Mesenteric fat pad (tissue), 1 donor: ENCODE data around the gene NFIL3. TPM values are rescaled to one million over a fixed set of nuclear protein-coding genes. Genes with fewer than 3 reads are reported as not detected.

Experiments
- DNase-seq: peaks from one replicate; pipeline ENCODE4 v3.0.0-alpha.2; 2020; ENCODE audit warnings: low spot score
- total RNA-seq: library from RNA; stranded (reverse); fragmentation: NEBNext Ultra II Directional; extraction: Animal tissue kit (Norgen Biotek cat#: 25700); gene quantifications from one replicate; pipeline ENCODE4 v1.2.1, GENCODE V29; 2021
- donor health status: DM: yes; HTN: yes; CAD: no.

Gene NFIL3
- total RNA-seq, 1 donor from 2014 or later, result 179 TPM

- no peak for DNase-seq
These were observed 597 bp downstream of the NFIL3 start for GRCh38 chr9:91422758-91423711.

- DNase-seq, result no peak
These were observed 1.5 kb downstream of the NFIL3 start for GRCh38 chr9:91421971-91422757.

- no peak for DNase-seq
These were observed 2.4 kb downstream of the NFIL3 start for GRCh38 chr9:91421128-91421765.

- no peak for DNase-seq
These were observed 3.0 kb downstream of the NFIL3 start for GRCh38 chr9:91420501-91421127.

GRCh38 chr9:91419222-91420191 lies 4.1 kb downstream of the NFIL3 start:
- DNase-seq, result no peak

- no peak for DNase-seq
These were observed 5.4 kb downstream of the NFIL3 start for GRCh38 chr9:91418215-91418610.

- DNase-seq, result no peak
These were observed 5.9 kb downstream of the NFIL3 start for GRCh38 chr9:91417602-91418214.

- DNase-seq, result no peak
These were observed 7.4 kb downstream of the NFIL3 start for GRCh38 chr9:91416096-91416712.

- no peak for DNase-seq
These were observed 8.3 kb downstream of the NFIL3 start for GRCh38 chr9:91415290-91415689.

GRCh38 chr9:91412941-91413340 lies 10.7 kb downstream of the NFIL3 start:
- DNase-seq, result no peak

- no peak for DNase-seq
These were observed 12.4 kb downstream of the NFIL3 start for GRCh38 chr9:91411096-91411771.

GRCh38 chr9:91410161-91410560 lies 13.5 kb downstream of the NFIL3 start:
- no peak for DNase-seq

- DNase-seq, result no peak
These were observed 15.2 kb downstream of the NFIL3 start for GRCh38 chr9:91408475-91408874.

- no peak for DNase-seq
These were observed 15.9 kb downstream of the NFIL3 start for GRCh38 chr9:91407580-91408318.

GRCh38 chr9:91405343-91406077 lies 18.1 kb downstream of the NFIL3 start:
- no peak for DNase-seq

GRCh38 chr9:91403665-91404543 lies 19.7 kb downstream of the NFIL3 start:
- DNase-seq, result no peak
